CD4-positive, alpha-beta T cell treated with Interleukin-17A for 1 hour (primary cell): ENCODE measurements around the gene STYXL1.
"Not testable (repeated sequence)": the region's sequence is repeated elsewhere in the genome, so short reads cannot be mapped to it uniquely, and the experiment has no call there.

ENCODE experiments used
- DNase-seq: peaks from one replicate; pipeline ENCODE4 v3.0.0-alpha.2; 2020

STYXL1 gene

DNA sequence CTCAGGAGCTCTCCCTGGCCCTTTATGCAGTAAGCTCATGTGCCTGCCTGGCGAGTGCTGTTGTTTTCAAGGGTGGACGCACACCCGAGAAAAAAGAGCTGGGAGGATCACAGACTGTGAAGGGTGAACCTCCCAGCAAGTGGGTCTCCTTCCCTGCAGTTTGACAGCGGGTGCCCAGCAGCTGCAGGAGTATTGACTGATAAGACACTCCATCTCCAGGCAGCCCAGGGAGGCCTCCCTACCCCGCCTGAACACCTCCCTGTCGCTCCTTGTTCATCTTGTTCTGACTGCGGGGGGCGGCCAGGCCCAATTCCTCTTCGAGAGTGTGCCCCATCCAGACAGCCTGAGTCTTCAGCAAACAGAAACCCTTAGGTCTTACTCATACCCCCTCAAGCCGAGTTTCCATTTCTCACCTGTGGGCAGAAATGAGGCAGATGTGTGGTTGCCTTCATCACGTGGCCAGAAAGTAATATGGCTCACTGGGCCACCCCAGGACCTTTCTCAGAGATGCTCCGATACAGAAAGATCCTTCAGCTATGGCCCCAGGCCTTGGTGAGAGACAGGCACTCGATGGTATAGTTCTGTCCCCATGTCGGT, 17.3 kb upstream of the STYXL1 start:
- no peak for DNase-seq

DNA sequence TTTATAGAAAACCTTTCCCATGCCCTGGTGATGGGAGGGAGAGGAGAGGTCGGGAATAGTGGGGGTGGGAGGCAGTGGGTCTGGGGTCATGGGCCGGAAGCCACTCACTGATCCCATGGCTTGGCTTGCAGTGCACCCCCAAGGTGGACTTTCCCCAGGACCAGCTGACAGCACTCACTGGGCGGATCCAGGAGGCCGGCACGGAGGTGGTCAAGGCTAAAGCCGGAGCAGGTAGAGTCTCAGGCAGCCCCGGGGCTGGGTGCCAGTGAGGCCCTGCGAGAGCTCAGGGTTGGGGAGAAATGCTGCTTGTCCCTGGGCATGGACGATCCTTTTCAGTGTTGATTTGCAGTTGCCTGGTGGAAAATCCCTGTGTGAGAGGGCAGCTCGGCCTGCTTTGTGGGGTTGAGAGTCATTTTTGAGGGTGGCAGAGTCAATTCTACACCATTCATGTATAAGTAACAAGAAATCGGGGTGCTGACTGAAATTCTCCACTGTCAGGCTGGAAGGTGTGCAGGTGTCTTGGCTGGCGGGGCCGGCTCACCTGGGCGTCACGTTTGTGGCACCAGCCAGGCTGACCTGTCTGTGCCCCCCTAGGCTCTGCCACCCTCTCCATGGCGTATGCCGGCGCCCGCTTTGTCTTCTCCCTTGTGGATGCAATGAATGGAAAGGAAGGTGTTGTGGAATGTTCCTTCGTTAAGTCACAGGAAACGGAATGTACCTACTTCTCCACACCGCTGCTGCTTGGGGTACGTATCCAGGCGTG, 16.6 kb upstream of the STYXL1 start:
- no peak for DNase-seq

DNA sequence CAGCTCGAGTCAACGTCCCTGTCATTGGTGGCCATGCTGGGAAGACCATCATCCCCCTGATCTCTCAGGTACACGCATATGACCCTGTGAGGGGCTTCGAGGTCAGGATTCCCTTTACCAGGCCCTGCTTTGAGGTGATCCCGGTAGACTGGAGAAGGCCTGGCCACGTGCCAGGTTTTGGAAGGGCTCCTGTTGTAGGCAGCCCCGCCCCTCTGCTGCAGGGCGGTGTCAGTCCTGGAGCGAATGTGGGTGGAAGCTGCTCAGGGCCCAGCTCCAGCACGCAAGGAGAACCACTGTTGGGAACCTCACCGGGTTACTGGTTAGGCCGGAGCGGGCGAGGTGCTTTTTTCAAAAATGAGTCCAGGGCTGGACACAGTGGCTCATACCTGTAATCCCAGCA, 15.7 kb upstream of the STYXL1 start:
- no peak for DNase-seq

DNA sequence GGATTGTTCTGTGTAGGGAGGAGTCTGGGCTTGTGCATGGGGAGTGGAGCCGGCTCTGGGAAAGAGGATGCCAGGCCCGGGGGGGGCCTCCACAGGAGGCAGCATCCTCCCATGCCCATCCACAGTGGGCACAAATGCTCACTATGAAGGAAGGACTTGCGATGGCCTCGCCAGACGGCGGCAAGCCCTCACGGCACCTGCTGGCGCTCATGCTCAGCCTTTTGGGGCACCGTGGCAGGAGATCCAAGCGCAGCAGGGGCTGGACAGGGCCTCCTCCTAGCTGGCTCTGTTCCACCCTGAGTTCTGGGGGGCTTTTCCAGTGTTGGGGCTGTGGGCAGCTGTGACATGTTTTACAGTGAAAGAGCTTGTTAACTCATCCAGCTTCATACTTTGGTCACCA, 15.3 kb upstream of the STYXL1 start:
- no peak for DNase-seq

DNA sequence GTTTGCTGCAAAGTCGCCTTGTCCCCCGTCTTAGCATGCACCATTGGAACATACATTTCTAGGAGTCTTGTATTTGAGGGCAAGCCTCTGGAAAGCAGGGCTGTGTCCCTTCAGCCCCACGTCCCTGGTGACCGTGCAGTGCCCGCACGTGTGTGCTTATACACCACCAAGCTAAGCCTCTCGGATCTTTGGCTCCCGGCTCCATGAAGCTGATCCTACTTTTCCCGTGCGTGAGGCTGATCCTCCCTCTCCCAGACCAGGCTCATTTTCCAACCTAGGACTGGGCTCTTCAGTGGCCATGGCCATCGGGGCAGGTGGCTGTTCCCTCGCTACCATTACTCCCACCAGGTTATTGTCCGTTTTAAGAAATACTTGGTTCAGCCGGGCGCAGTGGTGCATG, 14.5 kb upstream of the STYXL1 start:
- no peak for DNase-seq

DNA sequence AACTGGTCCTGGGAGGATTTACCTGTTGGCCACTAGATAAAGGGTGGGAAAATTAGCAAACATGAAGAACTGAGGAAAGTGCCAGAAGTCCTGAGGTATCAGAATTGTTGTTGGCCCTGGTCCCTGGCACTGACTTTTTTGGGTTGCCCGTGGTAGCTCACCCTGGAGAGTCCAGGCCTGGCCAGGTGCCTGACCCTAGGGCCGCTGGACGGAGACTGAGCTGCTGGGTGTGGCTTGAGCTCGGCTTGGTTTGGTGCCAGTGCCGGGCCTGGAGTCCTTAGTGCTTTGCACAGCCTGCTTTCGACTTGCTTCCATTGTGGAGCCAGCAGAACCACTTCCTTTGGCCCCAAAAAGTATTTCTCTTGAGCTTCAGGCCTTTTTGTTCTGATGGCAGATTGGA, 13.0 kb upstream of the STYXL1 start:
- no peak for DNase-seq

DNA sequence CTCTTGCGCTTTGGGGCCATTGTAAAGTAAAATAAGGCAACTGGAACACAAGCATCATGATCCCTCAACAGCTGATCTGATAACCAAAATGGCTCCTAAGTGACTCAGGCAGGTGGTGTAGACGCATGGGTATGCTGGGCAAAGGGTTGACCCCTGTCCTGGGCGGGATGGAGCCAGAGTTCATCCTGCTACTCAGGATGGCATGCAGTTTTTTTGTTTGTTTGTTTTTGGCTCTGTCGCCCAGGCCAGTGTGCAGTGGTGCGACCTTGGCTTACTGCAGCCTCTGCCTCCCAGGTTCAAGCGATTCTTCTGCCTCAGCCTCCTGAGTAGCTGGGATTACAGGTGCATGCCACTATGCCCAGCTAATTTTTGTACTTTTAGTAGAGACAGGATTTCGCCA, 10.9 kb upstream of the STYXL1 start:
- not testable (repeated sequence) for DNase-seq

DNA sequence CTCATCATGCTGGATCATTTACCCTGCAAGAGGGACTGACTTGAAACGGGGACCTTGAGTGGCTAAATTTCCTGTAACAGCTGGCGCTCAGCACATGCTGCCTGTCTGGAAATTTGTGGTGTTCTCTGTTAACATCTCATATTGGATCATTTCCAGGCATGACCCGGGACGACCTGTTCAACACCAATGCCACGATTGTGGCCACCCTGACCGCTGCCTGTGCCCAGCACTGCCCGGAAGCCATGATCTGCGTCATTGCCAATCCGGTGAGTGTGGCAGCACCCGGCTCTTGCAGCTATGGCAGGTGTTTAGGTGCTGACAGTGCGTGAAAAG, 10.0 kb upstream of the STYXL1 start:
- no peak for DNase-seq

DNA sequence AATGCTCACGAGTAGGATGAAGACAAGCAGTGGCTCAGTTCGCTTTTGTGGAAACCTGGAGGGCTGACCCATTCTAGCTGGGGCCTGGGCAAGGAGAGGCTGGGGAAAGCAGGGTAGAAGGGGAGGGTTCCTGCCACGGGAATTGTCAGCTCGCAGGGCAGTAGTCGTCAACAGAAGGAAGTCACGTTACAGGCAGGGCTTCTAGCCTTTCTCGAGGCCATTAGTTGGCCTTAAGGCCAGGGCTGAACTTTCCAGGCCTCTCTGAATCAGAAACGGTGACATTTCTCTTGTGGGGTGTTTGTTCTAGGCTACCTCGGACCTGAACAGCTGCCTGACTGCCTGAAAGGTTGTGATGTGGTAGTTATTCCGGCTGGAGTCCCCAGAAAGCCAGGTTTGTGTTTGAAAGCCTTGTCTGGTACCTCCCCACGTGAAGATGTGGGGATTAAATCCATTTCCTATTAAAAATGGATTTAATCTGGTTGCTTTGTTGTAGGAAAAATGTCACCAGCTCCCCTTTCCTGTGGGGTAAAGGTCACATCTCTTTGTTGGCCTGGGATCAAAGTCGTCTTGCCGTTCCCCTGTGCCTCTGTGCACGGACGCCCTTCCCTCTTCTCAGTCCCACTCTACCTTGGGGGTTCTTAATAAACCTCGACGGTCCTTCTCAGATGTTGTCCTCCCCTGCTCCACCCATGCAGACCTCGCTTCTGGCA, 9.5 kb upstream of the STYXL1 start:
- DNase-seq, result no peak

DNA sequence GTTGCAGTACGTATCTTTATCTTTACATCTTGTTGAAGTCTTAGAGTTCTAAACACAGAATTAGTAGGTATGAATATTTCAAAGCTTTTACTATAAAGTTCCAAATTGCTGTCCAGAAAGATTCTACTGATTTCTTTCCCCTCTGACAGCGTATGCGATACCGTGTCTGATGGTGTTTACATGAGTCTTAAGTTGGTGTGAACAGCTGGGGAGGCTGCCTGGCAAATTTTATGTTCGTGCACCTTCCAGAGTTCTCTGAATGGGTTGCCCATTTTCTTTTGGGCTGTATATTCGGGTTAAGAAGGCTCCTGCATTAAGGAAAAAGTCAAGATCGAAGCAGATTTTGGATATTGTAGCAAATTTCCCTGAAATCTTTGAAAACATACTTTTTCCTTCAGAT, 8.4 kb upstream of the STYXL1 start:
- DNase-seq, result no peak

DNA sequence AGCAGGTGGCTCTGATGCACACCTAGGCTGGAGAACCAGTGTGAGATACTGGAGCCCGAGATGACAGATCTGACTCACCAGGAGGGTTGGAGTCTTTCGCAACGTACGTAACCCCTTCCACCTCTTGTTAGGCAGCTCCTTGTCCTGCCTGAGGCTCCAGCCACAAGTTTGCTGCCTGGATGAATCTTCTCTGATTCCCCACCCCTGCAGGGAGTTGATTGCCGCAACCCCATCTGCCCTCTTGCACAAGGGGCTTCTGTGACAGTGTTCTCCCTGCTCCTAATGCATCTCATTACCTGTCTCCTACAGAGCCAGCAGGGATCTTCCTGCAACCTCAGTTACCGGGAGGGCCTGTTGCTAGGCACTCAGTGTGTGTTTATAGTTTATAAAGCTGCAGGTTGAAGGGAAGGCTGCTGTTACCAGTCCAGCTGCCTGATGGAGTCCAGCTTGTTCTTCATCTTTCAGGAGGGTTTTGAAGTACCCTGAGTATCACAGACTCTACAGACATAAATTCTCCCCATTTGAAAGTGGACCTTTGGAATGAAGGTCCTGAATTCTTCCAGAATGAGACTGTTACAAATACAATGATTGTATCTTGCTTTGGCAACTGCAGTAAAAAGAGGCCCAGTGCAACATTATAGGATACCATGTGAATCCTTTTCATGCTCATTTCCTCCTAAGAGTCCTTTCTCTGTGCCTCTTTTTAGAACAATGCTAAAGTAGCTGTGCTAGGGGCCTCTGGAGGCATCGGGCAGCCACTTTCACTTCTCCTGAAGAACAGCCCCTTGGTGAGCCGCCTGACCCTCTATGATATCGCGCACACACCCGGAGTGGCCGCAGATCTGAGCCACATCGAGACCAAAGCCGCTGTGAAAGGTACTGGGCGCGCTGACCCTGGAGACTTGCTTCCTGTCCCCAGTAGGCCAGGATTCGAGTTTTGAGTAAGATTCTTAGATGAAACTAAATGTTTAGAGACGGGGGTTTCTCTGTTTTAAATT, 6.6 kb upstream of the STYXL1 start:
- no peak for DNase-seq

DNA sequence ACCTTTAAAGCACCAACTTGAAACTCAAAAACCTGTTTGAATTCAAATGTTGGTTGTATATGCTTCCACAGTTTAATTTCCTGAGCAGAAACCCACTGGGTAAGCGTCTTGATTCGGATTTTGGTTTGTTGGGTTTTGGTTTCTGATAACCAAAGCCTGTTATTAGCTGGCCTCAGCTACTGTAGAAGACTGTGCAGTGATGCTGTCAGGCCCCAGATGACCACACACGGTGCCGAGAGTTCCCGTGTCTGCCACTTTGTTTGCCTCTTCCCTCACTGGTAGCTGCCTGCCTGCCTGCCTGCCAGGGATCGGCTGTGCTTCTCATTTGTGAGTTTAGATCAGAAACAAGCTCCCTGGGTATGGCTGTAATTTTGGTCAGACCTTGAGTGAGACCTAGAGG, 5.7 kb upstream of the STYXL1 start:
- no peak for DNase-seq

DNA sequence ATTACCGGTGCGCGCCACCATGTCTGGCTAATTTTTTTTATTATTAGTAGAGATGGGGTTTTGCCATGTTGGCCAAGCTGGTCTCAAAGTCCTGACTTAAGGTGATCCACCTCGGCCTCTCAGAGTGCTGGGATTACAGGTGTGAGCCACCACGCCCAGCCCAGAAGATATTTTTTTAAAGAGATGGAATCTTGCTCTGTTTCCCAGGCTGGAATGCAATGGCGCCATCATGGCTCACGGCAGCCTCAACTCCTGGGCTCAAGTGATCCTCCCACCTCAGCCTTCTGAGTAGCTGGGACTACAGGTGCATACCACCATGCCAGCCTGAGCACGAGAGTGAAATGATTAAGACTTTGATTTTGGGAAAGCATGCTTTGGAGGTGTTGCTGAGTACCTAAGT, 4.9 kb upstream of the STYXL1 start:
- DNase-seq, result not testable (repeated sequence)

DNA sequence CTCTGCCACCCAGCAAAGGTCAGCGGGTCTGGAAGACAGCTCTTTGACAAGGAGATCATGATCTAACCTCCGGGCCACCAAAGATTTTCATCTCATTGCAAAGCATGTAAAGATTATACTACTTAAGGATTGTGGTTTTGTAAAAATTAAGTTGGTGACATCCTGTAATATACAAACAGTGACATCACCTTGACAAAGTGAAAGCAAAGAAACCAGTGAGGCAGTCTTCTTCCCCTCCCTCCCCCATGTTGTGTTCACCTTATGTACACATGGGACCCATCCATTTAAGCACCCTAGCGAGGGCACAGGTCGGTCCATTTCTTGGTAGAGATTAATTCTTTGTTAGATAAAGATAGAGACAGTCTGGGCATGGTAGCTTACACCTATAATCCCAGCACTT, 4.0 kb upstream of the STYXL1 start:
- DNase-seq, result peak; percentile 57

DNA sequence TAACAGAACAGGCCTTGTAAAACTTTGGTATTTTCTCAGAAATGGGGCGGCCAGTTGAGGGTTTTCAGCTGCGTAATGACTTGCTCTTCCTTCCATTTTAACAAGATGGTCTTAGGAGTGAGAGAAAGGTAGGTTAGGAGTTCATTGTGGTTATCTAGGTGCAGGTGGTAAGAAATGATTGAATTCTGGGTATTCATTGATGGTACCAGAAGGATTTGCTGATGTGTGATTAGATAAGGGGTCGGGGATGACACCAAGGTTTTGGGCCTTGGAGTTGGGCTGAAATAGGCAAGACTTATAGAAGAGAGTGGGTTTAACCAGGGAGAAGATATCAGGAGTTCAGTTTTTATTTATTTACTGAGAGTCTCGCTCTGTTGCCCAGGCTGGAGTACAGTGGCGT, 2.7 kb upstream of the STYXL1 start:
- DNase-seq, result no peak

DNA sequence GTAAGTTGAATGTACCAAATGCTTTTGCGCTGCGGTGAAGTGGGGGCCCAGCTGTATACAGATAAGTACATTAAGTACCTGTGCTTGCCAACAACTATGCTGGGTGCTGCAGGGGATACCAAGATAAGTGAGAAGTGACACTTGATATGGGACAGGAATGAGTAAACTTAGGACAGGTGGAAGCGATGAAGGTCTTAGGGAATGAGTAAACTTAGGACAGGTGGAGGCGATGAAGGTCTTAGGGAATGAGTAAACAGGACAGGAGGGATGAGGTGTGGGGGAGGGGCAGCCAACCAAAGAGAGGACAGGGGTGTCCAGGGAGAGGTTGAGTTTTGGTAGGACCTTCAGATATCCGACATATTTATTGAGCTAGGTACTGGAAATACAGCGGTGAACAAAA, 1.5 kb upstream of the STYXL1 start:
- no peak for DNase-seq

DNA sequence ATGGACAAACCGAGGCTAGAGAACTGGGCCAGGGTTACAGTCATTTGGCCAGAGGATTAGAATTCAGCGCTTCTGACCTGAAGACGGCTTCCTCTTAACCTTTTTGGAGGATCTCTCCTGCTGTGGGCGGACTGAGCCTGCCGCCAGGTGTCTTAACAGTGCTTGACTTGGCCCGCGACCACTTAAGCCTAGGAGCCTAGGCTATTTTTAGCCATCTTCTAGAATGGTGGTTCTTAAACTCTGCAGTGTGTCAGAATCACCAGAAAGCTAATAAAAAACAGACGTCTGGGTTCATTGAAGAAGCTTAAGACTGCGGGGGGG, 828 bp upstream of the STYXL1 start:
- DNase-seq, result no peak

DNA sequence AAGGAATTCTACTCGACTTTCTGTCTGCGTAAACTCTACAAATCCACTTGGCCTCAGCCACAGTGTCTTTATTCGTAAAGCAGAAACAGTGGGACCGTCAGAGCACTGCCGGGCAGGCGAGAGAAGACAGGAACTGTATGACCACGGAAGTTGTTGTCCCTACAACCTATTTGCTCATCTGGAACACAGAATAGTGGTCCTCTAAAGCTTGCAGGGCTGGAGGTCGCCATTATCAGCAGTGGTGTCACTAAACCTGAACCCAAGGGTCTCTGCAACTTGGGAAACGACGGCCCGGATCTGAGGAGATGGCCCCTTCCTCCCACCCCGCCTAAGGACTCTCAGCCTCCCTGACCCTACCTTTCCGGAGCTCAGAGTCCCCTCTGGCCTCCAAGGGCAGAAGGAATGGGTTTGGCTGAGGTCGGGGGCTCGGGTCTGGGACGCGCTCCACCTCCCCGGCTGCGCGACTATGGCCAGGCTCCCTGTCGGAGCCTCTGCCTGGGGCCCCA, 442 bp downstream of the STYXL1 start:
- peak; percentile 23 for DNase-seq

DNA sequence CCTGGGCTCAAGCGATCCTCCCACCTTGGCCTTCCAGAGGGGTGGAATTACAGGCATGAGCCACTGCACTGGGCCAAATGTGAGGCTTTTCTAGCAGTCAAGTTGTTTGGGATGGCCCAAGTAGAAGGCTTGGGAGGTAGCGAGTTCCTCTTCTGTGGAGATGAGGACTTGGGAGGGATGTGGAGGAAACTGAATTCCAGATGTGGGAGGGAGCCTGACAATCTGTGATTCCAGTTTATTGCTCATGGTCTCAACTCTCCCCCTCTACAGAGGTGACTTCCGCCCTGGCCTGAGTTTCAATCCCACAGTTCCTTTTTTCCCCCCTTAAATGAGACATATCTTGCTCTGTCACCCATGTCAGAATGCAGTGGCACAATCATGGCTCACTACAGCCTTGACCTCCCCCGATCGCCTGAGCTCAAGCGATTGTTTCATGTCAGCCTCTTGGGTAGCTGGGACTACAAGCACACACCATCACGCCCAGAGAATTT, 3.4 kb downstream of the STYXL1 start:
- no peak for DNase-seq

DNA sequence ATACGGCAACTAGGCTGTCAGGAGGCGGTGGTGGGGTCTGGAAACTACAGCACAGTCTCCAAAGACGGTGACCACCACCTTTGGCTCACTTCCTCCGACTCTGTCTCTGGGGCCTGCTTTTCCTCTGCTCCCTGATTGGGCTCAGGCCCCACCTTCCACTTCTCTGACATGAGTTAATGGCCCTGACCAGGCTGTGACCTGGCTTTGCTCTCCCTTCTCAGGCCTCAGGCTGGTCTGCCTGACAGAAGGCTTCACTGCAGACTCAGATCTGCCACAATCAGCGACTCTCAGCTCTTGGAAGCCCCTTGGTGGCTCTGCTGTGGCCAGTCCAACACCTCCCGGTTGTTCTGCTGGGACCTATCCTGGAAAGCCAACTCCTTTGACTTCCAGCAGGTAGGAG, 7.7 kb downstream of the STYXL1 start:
- no peak for DNase-seq

DNA sequence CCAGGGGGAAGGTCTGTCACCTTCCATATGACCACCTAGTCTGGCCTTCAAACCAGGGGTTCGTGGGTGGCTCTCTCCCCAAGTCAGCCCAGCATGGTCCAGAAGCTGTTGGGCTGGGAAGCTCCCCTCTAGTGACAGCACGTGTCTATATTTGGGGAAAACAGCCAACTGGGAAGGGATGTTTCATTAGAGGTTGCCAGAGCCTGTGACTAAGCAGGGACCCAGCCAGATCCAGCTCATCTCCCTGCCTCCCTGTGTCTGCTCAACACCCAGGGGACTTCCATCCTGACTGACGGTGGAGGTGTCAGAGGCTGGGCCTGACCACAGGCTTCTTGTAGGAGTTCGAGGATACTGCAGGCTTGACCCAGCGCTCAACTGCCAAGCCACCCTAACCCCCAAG, 10.5 kb downstream of the STYXL1 start:
- DNase-seq, result no peak

DNA sequence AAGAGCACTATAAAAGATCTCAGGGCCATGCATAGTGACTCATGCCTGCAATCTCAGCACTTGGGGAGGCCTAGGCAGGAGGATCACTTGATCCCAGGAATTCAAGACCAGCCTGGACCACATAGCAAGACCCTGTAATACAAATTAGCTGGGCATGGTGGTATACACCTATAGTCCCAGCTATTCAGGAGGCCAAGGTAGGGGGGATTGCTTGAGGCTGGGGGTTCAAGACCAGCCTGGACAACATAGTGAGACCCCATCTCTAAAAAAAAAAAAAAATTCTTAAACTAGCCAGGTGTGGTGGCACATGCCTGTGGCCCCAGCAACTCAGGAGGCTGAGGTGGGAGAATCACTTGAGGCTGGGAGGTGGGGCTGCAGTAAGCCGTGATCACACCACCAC, 15.8 kb downstream of the STYXL1 start:
- no peak for DNase-seq

DNA sequence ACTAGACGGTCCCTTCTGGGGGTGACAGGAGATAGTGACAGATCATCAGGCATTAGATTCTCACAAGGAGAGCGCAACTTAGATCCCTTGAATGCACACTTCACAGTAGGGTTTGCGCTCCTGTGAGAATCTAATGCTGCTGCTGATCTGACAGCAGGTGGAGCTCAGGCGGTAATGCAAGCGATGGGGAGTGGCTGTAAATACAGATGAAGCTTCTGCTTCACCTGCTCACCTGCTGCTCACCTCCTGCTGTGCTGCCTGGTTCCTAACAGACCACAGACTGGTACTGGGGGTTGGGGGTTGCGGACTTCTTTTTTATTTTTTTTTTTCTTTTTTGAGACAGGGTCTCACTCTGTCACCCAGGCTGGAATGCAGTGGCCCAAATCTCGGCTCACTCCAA, 18.1 kb downstream of the STYXL1 start:
- DNase-seq, result not testable (repeated sequence)
